Measurements from ENCODE around the gene C14orf39.

Gene C14orf39

GRCh38 chr14:60485598-60486251 lies at the start of gene C14orf39:
Gene C14orf39 (minus strand): TSS chr14:60486063. CDS start chr14:60485078, 985 bp downstream.
- DNase-seq = no peak

DNA sequence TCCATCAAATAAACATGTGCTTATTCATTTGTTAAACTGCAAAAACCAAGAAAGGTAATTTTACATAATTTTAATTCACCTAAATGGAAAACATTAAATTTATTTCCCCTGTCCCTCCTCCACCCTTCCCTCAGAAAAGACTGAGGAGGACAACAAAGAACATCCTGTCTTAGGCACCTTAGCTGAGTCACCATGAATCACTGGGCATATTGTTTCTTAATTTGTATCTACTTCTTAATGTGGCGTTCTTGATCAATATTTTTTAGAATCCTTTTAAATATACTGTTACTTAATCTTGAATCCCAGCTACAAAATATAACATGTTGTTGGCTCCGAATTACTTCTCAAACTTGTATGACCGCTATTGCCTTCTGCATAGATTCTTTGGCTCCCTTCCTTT lies 46.6 kb upstream of the C14orf39 start:
- DNase-seq = no peak

- no peak for DNase-seq
Observed at GRCh38 chr14:60515511-60516289, 29.8 kb upstream of the C14orf39 start.

DNA sequence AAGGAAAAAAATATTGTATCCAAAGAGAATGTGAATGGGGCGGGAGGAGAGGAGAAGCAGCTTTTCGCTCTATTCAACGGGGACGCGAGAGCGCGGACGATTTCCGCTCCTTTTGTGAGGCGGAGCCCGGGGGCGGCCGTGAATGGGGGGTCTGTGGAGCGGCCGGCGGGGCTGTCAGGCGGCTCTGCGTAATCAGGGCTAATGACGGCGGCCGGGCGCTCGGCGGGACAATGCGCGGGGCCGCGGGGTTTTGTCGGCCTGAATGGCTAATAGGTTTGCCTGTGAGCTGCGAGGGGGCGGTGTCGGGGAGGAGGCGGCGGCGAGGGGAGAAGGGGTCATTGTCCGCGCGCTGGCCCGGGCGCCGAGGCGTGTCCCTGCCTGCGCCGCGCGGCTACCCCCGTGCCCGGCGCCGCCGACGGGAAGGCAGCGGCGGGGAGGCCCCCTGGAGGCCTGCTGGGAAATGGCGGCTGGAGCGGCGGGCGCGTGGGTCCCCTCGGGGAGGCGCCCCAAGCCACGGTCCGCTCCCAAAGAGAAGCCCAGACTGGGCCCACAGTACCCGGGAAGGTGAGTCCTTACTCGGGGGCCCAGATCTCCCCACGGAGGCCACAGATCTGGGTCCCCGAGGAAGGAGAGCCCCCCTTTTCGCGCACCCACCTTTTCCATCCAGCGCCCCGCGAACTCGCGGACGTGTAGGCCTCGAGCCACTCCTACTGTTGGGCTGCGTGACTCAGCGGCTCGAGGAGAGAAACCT lies 29.1 kb upstream of the C14orf39 start:
- no peak for DNase-seq

DNA sequence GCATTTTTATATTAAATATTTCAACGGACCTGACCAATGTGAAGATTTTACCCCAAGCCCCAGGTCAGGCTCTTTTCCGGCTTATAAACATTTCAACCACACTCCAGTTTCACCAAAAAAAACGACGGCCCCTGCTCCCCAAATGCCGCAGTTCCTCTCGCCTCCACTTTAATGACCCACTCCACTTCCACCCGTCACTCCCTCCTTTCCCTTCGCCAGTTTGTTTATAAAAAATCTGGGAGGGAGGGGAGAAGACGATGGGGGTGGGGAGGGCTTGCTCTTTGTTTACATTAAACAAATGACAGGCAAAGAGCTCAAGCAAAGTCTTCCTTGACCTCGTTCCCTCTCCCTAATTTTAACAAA lies 28.5 kb upstream of the C14orf39 start:
- DNase-seq = no peak

DNA sequence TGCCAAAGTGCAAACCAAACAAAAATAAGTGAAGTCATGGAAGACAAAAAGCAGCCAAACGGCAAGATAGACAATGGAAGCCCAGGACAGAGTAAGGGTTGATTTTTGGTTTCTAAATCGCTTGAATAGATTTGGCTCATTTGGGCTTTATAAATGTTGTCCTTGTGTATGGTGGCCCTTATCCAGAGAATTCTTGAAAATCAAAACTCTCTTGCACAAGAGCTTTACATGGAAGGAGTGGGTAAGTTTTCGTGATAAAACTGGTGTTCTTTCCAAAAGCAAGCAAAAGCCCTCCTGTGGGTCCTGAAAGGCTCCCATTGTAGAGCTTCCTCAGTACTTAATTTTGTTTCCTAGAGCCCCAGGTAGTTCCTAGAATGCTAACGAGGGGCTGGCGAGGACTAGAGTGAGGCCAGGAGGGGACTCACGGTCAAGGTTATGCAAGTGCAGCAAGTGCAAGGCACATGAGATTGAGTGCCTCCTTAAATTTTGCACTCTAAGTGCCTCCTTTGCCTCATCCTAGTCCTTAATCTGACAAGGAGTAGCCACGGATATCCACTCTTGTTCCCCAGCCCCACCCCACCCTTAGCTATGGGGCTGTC lies 27.2 kb upstream of the C14orf39 start:
- no peak for DNase-seq

GRCh38 chr14:60512126-60512525 lies 26.3 kb upstream of the C14orf39 start:
- no peak for DNase-seq

DNA sequence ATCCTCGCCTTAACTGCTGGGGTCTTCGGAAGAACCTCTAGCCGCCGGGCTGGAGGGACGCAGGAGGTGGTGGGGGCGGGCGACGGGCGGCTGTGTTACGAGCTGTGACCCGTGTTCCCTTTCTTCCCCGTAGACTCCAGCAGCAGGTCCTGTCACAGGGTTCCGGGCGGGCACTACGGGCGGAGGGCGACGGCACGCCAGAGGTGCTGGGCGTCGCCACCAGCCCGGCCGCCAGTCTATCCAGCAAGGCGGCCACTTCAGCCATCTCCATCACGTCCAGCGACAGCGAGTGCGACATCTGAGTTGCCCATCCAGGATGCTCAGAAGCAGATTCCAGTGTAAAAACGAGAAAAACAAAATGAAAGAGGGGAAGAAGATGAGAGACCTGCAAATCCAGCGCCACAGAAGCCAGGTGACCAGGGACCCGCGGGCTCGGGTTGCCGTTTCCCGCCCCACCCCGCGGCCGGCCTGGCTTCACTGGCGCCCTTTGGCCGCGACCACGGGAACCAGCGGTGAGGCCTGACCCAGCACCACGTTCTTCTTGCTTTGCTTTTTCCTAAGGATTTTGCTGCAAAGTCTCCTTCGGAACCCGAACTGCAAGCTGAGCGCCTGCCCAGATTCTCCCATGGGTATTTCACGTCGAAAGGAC lies 25.2 kb upstream of the C14orf39 start:
- no peak for DNase-seq

DNA sequence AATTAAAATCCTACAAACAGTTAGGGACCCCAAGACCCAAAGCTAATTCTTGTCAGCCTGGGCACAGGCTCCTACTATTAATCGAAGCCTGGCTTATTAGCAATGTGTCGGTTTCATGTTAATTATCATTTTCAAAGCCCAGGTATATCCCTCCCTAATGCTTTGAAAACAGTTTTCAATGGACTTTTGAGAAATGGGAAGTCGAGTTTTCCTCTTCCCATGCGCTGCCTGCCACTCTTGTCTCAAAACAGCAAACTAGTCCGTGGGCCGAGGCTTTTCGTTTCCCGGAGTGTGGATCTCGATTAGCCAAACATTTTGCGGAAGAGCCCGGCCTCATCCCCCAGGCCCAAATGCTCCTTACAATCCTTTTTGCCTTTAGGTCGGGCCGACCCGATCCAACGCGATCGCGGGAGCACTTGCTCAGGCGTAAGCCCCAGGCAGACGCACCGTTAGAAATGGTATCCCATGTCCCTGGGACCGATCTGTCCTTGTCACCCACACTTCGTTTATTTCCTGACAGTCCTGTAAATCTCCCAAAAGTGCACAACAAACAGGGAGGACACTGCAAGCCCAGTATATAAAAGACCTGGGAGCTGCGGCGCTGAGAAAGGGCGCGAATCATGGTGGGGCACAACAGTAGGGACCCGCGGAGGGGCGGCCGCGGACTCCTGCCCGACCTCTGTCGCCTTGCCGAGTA lies 24.5 kb upstream of the C14orf39 start:
- no peak for DNase-seq

GRCh38 chr14:60509438-60510253 lies 23.8 kb upstream of the C14orf39 start:
- DNase-seq = no peak

GRCh38 chr14:60508707-60509437 lies 23.0 kb upstream of the C14orf39 start, which contains the start of gene SIX6:
Gene SIX6 (plus strand): TSS chr14:60509146. CDS start chr14:60509399, 253 bp downstream.
- no peak for DNase-seq

GRCh38 chr14:60508363-60508706 lies 22.5 kb upstream of the C14orf39 start:
- DNase-seq = no peak

DNA sequence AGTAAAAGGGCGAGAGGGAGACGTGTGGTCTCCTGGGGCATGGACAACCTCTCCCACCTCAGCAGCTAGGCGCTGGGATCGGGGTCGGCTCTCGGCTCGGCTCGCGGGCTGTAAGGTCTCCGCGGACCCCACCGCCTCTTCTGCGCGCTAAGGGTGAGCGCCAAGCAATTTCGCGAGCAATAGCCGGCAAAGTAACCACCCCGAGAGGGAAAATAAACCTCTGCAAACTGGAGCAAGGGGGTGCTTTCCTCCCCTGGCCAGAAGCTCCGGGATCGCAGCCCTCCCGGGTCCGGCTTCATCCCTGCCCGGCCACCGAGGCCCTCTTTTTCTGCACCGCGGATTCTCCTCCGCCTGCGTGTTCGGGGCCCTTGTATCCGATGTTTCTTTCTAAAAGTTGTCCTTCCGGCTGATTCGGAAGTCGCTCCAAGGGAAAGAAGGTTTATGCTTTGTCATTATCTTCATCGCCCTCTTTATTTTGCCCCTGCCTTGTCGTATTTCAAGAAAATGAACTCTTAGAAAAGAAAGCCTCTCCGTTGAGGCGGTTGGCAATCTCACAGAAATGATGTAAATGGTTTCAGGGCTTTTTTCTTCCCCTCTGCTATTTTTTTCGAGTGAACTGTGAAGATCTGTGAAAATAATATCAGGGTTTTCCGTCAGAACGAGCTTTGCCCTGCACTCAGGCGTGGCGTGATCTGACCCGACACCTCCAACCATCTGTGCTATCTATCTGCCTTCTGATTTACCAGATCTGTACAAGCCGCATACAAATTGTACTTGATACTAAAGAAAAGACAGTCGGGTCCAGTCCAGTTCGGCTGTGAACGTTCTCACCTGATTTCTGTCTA lies 21.3 kb upstream of the C14orf39 start:
- no peak for DNase-seq

DNA sequence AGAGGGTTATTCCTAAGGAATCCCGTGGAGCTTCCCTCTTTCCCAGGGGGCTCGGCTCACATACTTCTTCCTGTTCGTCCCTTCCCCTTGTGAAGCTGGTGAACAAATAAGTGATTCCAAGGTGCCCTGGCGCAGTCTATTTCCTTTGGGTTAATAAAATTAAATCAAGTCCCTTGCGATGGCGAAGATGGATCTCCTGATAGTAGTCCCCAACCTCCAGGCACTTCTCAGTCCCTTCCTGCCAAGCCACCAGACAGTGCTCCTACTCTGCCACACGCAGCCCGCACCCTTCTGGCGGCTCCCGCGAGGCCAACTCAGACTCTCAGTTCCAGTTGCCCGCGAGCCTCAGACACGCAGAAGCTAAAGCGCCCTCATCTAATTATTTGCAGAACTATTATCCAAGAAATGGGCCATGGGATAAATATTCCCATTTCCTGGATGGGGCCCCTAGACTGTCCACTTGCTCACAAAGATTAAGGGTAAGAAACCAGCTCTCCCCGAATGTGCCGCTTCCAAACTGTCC lies 20.7 kb upstream of the C14orf39 start:
- no peak for DNase-seq

DNA sequence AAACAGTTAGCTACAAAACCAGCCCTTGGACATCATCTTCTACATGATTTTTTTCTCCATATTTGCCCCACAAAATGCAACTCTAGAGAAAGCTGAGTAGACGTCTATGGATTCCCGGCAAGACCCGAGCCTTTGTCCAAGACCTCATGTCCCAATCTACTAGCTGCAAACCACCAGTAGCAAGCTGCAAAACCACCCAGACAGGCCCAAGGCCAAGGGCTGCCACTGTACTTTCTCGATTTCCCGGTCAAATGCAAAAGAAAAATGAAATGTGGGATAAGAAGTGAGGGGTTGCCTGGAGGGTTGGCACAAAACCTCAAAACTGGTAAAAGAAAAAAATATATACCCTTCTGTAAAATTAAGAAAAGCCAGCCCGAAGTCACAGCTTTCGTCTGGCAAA lies 20.1 kb upstream of the C14orf39 start:
- DNase-seq = no peak

DNA sequence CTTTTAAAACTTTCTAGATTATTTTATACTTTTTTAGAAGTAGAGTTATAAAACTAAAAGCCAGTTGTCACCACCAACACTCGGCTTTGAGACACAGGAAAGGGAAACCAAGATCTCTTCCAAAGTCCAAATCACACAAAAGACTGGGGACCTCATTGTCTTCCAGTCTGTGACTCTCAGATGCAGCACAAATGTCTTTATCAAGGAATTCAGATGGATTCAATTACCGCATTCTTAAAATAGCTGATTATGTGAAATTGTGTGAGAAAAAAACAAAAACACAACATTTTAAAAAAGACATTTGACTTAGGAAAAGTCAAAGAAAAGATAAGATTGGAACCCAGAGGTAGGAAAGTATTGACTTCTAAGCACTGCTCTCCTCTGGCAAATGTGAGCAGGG lies 19.6 kb upstream of the C14orf39 start:
- no peak for DNase-seq

DNA sequence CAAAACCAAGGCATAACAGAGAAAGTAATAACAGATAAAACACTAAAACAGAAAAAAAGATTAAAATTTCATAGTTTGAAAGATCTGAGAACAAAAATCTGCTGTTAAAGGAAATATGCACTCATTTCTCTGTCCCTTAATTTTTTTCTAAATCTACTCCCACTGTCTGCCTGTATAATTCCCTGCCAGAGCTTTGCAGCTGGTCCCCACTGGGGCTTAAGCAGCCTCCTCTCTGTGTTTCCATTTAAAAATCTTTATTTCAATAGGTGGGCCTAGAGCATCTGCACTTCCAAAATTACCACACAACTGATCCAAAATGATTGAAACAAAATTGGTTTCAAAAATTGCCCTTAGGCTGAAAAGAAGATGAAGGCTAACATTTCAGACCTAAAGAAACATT lies 16.7 kb upstream of the C14orf39 start:
- no peak for DNase-seq

GRCh38 chr14:60495946-60496345 lies 10.1 kb upstream of the C14orf39 start:
- DNase-seq = no peak

- no peak for DNase-seq
Observed at GRCh38 chr14:60490270-60490669, 4.4 kb upstream of the C14orf39 start.
